Inflammatory macrophage treated with lipopolysaccharide for 1 hour (primary cell): ENCODE measurements around the gene TBCB.
A peak's percentile ranks its signal among the peaks of the same experiment; 100 is the strongest.
"Not testable (repeated sequence)": the region's sequence is repeated elsewhere in the genome, so short reads cannot be mapped to it uniquely, and the experiment has no call there.

Experiments
- DNase-seq, 2 donors: peaks; one replicate each; pipeline ENCODE4 v3.0.0-alpha.2; 2020 to 2022

The TBCB gene

DNA sequence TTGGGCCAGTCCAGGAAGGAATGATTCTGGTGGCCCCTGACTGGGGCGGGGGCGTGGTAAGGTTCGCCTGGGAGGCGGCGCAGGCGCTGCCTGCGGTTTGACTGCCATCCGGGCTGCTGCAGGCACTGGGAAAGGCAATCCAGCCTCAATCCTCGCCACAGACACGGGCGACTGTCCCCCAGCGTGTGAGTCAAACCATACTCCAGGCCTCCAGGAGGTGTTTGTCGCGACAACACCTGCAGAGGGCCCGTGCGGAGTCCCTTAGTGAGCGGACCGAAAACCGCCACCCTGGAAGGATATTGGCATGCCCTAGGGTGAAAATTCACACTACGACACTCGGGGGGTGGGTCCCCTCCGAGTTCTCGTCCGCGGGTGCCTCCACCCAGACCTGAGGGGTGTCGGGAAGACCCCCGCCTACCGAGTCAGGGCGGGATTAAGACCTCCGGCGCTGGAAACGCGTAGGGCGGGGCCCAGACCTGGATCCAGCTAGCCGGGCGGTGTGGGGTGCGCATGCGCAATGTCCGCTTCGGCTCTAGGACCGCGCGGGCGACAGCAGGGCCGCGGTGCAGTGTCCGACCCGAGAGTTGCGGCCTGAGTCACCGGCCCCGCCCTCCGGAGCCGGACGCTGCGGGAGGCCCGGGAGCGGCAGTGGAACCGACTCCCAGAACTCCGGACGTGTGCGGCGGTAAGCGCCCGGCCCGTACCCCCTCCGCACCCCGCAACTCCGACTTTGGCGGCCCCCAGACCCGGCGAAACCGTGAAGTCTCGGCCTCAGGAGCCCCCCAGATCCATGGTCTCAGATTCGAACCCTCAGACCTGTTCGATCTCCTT is 24.4 kb downstream of the TBCB start, which contains the start of gene CAPNS1:
Gene CAPNS1, plus strand, starts transcription at position 594 of the 831 bp plus-strand sequence. CDS start 946 bp downstream, outside the sequence.
- DNase-seq: peak; percentile 94 to 96

DNA sequence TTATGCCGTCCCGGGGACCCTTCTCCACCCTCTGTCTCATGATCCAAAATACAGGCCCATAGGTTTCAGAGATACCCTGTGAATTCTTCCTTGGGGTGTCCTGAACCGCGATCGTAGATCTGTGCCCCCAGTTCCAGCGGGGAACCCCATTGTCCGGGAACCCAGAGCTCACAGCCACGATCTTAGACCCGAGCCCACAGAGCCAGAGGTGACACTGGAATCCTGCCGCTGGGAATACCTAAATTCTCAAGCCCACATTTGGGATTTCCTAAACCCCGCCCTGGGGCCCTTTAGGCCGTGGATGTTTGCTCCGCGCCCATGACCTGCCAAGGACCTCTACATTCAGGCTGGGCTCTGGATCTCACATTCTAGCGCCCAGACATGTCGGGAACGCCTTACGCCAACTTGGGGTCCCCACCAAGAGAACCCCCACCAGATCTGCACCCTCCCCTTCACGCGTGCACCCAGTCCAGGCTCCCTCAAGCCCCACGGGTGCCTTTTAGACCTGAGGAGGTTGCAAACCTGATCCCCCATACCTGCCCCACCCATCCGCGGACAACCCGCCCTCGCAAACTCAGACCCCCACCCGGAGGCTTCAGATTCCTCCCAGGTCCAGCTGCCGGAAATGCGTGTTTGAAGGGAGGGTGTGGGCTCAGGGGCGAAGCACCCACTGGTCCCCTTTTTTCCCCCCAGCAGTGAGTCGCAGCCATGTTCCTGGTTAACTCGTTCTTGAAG is 25.2 kb downstream of the TBCB start:
- DNase-seq: peak; percentile 73 to 77

DNA sequence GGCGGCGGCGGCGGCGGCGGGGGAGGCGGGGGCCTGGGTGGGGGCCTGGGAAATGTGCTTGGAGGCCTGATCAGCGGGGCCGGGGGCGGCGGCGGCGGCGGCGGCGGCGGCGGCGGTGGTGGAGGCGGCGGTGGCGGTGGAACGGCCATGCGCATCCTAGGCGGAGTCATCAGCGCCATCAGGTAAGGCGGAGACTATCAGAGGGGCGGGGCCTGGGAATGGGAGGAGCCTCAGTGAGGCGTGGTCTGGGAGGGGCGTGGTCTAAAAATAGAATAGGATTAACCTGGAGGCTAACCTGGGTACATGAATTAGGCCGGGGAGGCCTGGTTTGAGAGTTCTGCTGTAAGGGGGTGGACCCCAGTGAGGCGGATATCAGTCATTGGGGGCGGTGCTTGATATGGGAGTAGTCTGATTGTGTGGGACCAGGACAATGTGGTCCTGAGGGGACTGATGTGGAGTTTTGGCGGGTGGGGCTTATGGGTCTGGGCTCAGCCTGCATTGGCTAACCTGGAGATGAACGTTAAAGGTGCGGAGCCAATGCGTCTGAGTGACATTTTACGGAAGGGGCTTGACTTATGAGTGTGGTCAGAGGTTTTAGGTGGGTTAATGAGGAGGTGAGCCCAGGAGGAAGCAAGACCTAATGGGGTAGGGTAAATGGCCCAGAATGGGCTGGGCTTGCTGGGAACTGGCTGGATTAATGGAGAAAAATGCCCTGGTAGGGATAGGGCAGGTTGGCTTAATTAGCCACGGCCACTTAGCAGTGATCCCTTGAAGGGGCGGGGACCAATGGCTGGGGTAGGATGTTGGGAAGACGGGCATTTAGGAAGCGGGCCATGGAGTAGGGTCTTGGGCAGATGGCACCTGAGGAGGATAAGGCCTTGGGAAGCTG is 26.0 kb downstream of the TBCB start:
- DNase-seq: peak; percentile 76 to 96

DNA sequence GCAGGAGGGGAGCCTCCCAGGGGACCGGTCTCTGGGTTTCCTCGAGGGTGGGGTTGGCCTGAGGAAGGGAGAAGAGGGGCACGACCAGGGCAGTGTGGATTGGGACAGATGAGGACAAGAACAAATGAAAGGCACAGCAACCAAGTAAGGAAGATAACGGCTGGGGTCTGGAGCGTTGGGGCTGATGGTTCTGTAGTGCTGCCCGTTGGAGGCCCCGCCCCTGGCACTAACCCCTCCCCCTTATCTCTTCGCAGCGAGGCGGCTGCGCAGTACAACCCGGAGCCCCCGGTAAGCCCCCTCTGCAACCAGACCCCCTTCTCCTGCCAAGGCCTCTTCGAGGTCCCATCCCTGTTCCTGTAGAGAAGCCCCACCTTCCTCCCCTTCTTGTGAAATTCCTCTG is 26.8 kb downstream of the TBCB start:
- no peak for DNase-seq

DNA sequence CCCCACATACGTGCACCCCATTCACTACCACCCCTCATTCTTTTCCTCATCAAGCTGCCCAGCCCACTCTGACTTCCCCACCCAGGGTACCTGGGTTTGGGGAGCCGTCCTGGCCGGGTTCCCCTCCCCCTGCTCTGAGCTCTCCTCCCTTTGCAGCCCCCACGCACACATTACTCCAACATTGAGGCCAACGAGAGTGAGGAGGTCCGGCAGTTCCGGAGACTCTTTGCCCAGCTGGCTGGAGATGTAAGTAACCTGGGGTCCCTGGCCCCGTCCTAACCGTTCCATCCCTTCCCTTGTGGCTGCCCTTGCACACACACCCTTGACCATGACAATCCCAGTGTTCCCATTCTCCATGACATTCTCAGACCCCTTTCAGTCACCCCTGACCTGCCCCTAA is 27.2 kb downstream of the TBCB start:
- no peak for DNase-seq

DNA sequence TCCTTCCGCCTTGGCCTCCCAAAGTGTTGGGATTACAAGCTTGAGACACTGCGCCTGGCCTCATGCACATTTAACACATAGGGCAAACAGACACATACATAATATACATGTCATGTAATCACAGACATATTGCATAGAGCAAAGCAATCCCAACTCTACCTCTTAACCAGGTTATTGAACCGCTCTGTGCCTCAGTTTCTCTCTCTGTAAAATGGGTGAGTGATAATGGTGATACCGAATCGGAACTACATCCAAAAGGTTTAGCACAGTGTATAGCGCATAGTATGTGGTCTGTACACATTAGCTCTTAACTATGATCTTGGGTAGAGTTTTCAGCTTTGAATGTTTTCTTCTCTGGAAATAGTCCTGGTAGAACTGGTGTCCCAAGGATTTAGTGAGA is 29.4 kb downstream of the TBCB start:
- DNase-seq: no peak

DNA sequence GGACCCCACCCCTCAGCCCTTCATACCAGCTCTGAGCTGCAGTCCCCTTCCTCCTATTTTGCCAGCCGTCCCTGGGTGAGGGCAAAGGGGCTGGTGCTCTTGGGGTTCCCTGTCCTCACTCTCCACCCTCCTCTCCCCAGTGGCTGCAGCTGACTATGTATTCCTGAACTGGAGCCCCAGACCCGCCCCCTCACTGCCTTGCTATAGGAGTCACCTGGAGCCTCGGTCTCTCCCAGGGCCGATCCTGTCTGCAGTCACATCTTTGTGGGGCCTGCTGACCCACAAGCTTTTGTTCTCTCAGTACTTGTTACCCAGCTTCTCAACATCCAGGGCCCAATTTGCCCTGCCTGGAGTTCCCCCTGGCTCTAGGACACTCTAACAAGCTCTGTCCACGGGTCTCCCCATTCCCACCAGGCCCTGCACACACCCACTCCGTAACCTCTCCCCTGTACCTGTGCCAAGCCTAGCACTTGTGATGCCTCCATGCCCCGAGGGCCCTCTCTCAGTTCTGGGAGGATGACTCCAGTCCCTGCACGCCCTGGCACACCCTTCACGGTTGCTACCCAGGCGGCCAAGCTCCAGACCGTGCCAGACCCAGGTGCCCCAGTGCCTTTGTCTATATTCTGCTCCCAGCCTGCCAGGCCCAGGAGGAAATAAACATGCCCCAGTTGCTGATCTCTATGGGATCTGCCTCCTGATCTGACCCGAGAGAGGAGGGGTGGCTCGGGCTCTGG is 34.6 kb downstream of the TBCB start:
- DNase-seq: no peak

DNA sequence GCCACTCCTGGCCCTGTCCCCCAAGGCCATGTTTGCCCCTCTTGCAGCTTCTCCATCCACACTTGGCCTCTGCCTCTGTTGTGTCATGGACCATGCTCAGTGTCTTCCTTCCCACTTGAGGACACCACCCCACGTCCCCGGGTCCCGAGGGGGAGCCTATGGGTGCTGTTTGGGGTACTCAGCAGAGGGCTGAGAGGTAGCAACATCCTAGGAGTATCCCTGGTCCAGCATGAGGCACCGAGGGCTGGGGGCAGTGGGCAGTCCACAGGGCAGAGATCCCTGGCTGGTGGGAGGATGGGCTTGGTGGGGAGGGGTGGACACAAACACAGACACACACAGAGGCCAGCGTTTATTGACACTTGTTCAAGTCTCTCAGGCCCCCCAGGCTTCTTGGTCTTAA is 35.3 kb downstream of the TBCB start:
- no peak for DNase-seq

DNA sequence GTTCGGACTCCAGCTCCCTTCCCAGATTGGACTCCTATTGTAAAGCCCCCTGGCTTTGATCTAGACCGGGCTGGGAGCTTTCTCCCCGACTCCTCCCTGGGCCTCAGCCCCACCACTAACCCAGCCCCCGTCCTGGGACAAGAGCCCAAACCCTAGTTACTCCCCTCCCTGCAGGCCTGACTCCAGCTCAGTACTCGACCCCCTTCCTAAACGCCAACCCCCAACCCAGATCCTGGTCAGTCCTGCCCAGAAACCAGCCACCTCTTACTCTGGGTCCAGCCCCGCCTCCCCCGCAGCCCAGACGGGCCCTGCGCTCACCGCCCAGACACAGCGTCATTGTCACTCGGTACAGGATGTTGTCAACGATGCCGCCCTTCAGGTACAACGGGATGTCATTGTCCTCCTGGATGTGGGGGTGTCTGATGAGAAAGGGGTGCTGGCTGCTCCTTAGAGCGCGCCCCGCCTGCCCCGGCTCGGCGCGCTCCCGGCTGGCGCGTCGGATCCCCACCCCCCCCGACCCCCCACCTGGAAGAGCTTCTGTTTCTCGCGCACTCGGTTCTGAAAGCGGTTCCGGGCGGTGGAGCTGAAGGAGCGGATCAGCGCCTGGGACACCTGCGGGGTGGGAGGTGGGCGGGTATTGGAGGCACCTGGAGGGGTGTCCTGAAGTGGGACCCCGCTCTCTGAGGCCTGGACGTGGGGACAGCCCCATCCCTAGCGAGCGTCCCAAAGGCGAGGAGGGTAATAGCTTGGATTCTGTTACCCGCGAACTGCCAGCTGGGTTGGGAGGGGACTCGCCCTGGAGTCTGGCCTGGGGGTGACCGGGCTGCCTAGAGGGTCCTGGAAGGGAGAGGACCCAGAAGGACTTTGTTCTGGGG is 36.1 kb downstream of the TBCB start:
- no peak for DNase-seq

DNA sequence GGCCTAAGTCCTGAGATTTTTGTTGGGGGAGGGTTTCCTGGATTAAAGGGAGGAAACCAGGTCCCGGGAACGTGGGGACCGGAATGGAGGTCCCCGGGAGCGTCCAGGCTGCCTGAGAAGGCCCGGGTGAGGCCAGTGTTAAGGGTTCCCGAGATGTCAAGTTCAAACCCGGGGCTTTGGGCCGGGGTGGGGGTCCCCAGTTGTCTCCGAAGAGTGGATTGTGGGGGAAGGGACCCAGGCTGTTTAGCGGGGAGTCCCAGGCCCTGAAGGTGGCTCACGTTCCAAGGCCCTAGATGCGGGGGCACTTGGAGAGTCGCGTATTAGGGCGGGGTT is 36.7 kb downstream of the TBCB start:
- DNase-seq: no peak

DNA sequence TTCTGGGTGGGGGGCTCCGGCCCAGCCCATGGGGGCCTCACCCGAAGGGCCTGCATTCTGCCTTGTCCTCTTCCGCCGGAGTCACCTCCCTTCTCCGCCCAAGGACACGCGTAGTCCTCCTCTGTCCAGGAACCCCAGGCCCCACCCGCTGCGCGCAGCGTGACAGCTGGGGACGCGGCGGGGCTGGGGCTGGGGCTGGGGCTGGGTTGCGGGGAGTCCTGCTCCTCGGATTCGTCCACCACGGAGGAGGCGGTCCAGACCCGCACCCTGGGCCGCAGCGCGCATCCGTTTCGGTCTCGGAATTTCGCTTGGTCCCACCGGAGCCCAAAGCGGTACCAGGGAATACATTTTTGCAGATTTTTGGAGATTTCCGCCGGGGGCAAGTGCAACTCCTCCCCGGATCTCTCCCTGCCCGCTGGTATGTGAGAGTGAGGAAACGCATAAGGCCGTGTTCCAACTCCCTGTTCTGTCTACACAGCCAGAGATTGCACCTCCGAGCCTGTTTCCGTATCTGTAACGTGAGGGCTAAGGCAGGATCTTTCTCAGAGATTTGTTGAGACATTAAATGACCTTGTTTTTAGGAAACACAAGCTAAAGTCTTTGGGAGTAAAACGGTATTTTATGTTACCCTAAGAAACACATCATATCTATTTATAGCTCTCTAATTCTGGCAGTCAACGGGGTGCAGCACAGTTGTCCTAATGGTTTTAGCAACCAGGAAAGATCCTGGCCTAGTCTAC is 37.3 kb downstream of the TBCB start, which contains the start of gene COX7A1:
Gene COX7A1, minus strand, starts transcription at position 96 of the 740 bp plus-strand sequence. Its CDS starts 40 bp downstream, at position 56.
- no peak for DNase-seq

DNA sequence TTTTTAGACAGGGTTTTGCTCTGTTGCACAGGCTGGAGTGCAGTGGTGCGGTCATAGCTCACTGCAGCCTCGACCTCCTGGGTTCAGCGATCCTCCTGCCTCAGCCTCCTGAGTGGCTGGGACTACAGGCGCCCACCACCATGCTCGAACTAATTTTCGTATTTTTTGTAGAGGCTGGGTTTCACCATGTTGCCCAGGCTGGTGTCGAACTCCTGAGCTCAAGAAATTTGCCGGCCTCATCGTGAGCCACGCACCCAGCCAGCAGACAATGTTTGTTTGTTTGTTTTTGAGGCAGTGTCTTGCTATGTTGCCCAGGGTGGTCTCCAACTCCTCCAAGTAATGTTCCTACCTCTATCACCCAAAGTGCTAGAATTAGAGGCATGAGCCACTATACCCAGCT is 37.9 kb downstream of the TBCB start:
- DNase-seq: no peak

DNA sequence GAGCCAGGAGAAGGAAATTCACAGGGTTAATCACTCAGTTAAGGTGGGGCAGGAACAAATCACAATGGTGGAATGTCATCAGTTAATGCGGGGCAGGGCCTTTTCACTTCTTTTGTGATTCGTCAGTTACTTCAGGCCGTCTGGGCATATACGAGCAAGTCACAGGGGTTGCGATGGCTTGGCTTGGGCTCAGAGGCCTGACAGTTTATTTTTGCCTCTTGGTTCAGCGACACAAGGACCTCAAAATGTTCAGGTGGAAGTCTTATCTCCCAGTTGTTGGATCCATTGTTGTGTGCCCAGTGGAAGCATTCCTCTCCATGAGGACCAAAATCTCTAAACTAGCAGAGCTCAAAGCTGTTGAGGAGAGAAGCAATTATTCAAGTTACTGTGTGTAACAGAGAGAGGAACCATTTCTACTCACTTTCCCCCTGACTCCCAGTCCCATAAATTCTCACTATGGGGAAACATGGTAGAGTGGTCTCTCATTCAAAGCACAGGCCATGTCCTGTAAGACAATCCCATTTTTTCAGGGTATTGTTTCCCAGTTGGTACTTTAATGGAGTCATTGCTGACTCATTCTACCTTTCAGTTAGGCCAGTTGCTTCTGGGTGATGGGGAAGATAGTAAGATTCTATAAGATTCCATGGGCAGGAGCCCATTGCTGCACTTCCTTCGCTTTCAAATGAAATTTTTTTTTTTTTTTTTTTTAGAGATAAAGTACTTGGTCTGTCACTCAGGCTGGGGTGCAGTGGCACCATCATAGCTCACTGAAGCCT is 45.7 kb downstream of the TBCB start:
- no peak for DNase-seq

DNA sequence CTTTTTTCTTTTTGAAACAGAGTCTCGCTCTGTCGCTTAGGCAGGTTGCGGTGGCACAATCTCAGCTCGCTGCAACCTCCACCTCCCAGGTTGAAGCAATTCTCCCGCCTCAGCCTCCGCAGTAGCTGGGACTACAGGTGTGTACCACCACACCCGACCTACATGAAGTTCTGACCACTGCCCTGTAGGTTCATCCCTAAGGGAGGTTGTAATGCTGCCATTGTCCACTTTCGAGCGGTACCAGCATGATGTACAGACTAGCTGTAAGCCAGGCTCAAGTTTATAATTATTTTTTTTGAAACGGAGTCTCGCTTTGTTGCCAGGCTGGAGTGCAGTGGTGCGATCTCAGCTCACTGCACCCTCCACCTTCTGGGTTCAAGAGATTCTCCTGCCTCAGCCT is 48.5 kb downstream of the TBCB start:
- no peak for DNase-seq

DNA sequence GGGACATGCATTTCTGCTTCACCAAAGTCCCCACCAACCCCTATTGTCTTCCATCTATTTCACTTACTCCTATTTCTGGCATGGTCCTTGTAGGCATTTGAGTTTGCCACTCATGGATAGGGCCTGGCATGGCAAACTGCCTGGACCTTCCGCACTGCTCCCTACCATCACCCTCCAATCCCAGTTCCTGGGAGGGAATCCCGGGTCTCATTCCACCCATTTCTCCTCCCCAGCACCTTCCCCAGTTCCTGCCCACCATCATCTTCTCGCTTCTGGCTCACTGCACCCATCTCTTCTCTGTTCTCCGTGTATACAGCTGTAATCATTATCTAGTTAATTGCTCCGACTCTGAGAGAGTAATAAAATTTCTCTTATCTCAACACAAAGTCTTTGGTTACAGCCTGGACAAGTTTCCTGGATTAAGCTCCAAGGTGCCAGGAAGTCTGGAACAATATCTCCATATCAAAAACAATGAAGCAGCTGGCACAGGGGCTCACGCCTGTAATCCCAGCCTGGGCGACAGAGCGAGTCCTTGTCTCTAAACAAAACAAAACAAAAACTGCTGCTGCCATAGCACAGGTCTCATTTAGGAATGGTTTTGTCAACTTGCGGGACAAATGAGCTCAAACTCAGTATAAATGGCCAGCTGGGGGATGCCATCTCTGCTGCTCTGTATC is 54.0 kb downstream of the TBCB start:
- no peak for DNase-seq

DNA sequence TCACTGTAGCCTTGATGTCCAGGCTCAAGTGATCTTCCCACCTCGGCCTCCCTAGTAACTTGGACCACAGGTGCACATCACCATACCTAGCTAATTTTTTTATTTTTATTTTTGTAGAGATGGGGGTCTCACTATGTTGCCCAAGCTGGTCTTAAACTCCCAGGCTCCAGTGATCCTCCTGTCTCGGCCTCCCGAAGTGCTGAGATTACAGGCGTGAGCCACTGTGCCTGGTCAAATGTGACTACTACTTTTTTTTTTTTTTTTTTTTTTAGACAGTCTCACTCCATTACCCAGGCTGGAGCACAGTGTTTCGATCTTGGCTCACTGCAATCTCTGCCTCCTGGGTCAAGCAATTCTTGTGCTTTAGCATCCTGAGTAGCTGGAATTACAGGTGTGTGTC is 57.6 kb downstream of the TBCB start:
- no peak for DNase-seq

DNA sequence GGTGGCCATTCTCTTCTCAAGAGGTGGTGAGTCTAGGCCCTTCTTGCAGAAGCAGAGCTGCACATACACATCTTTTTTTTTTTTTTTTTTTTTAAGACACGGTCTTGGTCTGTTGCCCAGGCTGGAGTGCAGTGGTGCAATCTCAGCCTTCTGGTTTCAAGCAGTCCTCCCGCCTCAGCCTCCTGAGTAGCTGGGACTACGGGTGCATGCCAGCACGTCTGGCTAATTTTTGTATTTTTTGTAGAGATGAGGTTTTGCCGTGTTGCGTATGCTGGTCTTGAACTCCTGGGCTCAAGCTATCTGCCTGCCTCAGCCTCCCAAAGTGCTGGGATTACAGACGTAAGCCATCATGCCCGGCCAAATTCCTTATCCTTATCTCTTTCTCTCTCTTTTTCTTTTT is 58.6 kb downstream of the TBCB start:
- not testable (repeated sequence) for DNase-seq
